Dedifferentiated amniotic fluid mesenchymal stem cell (primary cell): ENCODE results near the gene CRTAC1.
"Not testable (repeated sequence)": the region's sequence is repeated elsewhere in the genome, so short reads cannot be mapped to it uniquely, and the experiment has no call there.

Experiments used
- DNase-seq: peaks from one replicate; pipeline ENCODE4 v3.0.0-alpha.2; 2016; ENCODE audit errors: extremely low spot score

Gene CRTAC1

GRCh38 chr10:97842656-97843280, 187.7 kb downstream of the CRTAC1 start:
- DNase-seq, result no peak

GRCh38 chr10:97842114-97842513, 188.3 kb downstream of the CRTAC1 start:
- not testable (repeated sequence) for DNase-seq

- DNase-seq, result not testable (repeated sequence)
Measured at GRCh38 chr10:97841166-97841565, 189.3 kb downstream of the CRTAC1 start.

GRCh38 chr10:97838091-97838490, 192.3 kb downstream of the CRTAC1 start:
- no peak for DNase-seq

- no peak for DNase-seq
Measured at GRCh38 chr10:97836446-97836845, 194.0 kb downstream of the CRTAC1 start.

GRCh38 chr10:97831259-97831658, 199.2 kb downstream of the CRTAC1 start:
- no peak for DNase-seq

- DNase-seq, result no peak
Measured at GRCh38 chr10:97830064-97830463, 200.4 kb downstream of the CRTAC1 start.

- no peak for DNase-seq
Measured at GRCh38 chr10:97828721-97829120, 201.7 kb downstream of the CRTAC1 start.

GRCh38 chr10:97827702-97828291, 202.6 kb downstream of the CRTAC1 start:
- peak; percentile 30 for DNase-seq

- DNase-seq, result no peak
Measured at GRCh38 chr10:97826892-97827291, 203.5 kb downstream of the CRTAC1 start.

GRCh38 chr10:97825020-97825760, 205.2 kb downstream of the CRTAC1 start:
- no peak for DNase-seq

- DNase-seq, result no peak
Measured at GRCh38 chr10:97823734-97824133, 206.7 kb downstream of the CRTAC1 start.

- no peak for DNase-seq
Measured at GRCh38 chr10:97822261-97822687, 208.1 kb downstream of the CRTAC1 start.

- no peak for DNase-seq
Measured at GRCh38 chr10:97821308-97822038, 208.9 kb downstream of the CRTAC1 start.

- no peak for DNase-seq
Measured at GRCh38 chr10:97820096-97820704, 210.2 kb downstream of the CRTAC1 start.

- no peak for DNase-seq
Measured at GRCh38 chr10:97818572-97818971, 211.8 kb downstream of the CRTAC1 start.

- no peak for DNase-seq
Measured at GRCh38 chr10:97816609-97817008, 213.8 kb downstream of the CRTAC1 start.
